ENCODE results near the gene HIRA. TPM values are rescaled to one million over a fixed set of nuclear protein-coding genes. Genes with fewer than 3 reads are reported as not detected.

The HIRA gene
- total and polyA plus RNA-seq, 9 of the 15 experiments (the other 6 are each of a cell fraction or from before 2014, with no cell fraction given): 0.96 to 132 (median 58.4) TPM

DNA sequence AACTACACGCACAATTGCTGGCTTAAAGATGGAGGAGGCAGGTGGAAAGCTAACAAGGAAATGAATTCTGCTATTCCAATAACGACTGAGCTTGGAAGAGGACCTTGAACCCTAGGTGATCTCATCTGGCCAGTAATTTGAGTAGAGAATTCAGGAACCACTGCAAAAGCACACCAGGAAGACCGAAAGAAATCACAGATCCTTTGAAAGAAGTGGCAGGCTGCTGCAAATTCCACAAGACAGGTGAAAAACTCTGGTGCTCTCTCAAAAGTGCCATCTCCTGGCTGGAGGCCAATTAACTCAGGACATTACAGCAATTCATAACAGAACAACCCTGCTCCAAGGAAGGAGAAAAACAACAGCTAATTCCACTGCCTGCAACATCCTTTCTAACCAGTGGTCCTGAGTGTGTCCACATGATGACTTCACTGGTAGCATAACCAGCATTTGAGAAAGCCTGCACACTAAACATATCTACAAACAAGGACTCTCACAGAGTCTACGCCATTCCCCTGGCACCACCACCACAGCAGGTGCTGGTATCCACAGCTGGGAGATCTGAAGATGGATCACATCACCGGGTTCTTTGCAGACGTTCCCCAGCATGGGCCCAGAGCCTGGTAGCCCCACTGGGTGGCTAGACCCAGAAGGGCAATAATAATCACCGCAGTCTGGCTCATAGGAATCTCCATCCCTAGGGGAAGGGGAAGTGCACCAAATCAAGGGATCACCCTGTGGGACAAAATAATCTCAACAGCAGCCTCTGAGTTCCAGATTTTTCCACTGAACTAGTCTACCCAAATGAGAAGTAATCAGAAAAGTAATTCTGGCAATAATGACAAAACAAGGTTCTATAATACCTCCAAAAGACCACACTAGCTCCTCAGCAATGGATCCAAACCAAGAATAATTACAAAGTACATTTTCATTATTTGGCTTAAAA lies 95.1 kb downstream of the HIRA start (continued):
- TF ChIP-seq PURB (CRISPR knock-in tag; IDR thresholded peaks at IDR 0.05; ENCODE audit: low read depth): 0 out of 2 replicates have a peak, but pooled peaks have one; percentile 22
- TF ChIP-seq SAFB (IDR thresholded peaks at IDR 0.05; ENCODE audit: borderline replicate concordance, low read depth, low read length): no peak
- TF ChIP-seq SRF (CRISPR knock-in tag; IDR thresholded peaks at IDR 0.05): no peak
- TF ChIP-seq LARP7 (IDR thresholded peaks at IDR 0.05): no peak
- TF ChIP-seq SRSF1 (IDR thresholded peaks at IDR 0.05; ENCODE audit: low read depth, low read length): no peak
- TF ChIP-seq, protein P1, sequence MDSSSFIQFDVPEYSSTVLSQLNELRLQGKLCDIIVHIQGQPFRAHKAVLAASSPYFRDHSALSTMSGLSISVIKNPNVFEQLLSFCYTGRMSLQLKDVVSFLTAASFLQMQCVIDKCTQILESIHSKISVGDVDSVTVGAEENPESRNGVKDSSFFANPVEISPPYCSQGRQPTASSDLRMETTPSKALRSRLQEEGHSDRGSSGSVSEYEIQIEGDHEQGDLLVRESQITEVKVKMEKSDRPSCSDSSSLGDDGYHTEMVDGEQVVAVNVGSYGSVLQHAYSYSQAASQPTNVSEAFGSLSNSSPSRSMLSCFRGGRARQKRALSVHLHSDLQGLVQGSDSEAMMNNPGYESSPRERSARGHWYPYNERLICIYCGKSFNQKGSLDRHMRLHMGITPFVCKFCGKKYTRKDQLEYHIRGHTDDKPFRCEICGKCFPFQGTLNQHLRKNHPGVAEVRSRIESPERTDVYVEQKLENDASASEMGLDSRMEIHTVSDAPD (CRISPR knock-in tag; IDR thresholded peaks at IDR 0.05): no peak
- TF ChIP-seq, protein P2, sequence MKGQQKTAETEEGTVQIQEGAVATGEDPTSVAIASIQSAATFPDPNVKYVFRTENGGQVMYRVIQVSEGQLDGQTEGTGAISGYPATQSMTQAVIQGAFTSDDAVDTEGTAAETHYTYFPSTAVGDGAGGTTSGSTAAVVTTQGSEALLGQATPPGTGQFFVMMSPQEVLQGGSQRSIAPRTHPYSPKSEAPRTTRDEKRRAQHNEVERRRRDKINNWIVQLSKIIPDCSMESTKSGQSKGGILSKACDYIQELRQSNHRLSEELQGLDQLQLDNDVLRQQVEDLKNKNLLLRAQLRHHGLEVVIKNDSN (CRISPR knock-in tag; IDR thresholded peaks at IDR 0.05): peak; percentile 26; the same call in 1 of the 2 replicates
- TF ChIP-seq, protein P3, sequence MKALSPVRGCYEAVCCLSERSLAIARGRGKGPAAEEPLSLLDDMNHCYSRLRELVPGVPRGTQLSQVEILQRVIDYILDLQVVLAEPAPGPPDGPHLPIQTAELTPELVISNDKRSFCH (CRISPR knock-in tag; IDR thresholded peaks at IDR 0.05): no peak
- TF ChIP-seq, protein P3 (tag; IDR thresholded peaks at IDR 0.05): peak; percentile 69; the same call in 1 of the 2 replicates
- no peak for TF ChIP-seq HLTF (IDR thresholded peaks at IDR 0.05)
- TF ChIP-seq, protein P4, sequence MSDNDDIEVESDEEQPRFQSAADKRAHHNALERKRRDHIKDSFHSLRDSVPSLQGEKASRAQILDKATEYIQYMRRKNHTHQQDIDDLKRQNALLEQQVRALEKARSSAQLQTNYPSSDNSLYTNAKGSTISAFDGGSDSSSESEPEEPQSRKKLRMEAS (CRISPR knock-in tag; IDR thresholded peaks at IDR 0.05): peak; percentile 59; the same call in 1 of the 2 replicates
- TF ChIP-seq ZNF24 (IDR thresholded peaks at IDR 0.05): no peak
- TF ChIP-seq, protein P5, sequence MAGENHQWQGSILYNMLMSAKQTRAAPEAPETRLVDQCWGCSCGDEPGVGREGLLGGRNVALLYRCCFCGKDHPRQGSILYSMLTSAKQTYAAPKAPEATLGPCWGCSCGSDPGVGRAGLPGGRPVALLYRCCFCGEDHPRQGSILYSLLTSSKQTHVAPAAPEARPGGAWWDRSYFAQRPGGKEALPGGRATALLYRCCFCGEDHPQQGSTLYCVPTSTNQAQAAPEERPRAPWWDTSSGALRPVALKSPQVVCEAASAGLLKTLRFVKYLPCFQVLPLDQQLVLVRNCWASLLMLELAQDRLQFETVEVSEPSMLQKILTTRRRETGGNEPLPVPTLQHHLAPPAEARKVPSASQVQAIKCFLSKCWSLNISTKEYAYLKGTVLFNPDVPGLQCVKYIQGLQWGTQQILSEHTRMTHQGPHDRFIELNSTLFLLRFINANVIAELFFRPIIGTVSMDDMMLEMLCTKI (IDR thresholded peaks at IDR 0.05; ENCODE audit: partially characterized antibody): no peak
- no peak for TF ChIP-seq CC2D1A (IDR thresholded peaks at IDR 0.05)
- no peak for TF ChIP-seq MAZ (CRISPR knock-in tag; conservative IDR thresholded peaks at IDR 0.05 in 1 of 2, IDR thresholded peaks at IDR 0.05 in 1 of 2)
- TF ChIP-seq IRF2 (CRISPR knock-in tag; IDR thresholded peaks at IDR 0.05): peak; percentile 83; the same call in 1 of the 2 replicates
- TF ChIP-seq HCFC1 (IDR thresholded peaks at IDR 0.05; ENCODE audit: low read depth, low read length): no peak
- TF ChIP-seq ZC3H8 (IDR thresholded peaks at IDR 0.05): no peak
- TF ChIP-seq, protein P6, sequence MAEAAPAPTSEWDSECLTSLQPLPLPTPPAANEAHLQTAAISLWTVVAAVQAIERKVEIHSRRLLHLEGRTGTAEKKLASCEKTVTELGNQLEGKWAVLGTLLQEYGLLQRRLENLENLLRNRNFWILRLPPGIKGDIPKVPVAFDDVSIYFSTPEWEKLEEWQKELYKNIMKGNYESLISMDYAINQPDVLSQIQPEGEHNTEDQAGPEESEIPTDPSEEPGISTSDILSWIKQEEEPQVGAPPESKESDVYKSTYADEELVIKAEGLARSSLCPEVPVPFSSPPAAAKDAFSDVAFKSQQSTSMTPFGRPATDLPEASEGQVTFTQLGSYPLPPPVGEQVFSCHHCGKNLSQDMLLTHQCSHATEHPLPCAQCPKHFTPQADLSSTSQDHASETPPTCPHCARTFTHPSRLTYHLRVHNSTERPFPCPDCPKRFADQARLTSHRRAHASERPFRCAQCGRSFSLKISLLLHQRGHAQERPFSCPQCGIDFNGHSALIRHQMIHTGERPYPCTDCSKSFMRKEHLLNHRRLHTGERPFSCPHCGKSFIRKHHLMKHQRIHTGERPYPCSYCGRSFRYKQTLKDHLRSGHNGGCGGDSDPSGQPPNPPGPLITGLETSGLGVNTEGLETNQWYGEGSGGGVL (CRISPR knock-in tag; IDR thresholded peaks at IDR 0.05): no peak
- no peak for TF ChIP-seq ZBTB8A (IDR thresholded peaks at IDR 0.05; ENCODE audit: partially characterized antibody)
